T-helper 2 cell treated with Interferon-gamma antibody and Interleukin-4, amounts not matched to agents 5 μg/mL and 100 μg/mL, for 36 hours (primary cell): Measurements from ENCODE around the gene CAPN9.
"Not testable (repeated sequence)": the region's sequence is repeated elsewhere in the genome, so short reads cannot be mapped to it uniquely, and the experiment has no call there.

ENCODE experiments used
- DNase-seq: peaks from one replicate; pipeline ENCODE4 v3.0.0; 2021; ENCODE audit warnings: low spot score
- H3K27ac Mint-ChIP-seq: one replicate; pipeline ENCODE4 v1.8.0; 2021; ENCODE audit warnings: mild to moderate bottlenecking, mixed read lengths
- H3K27me3 Mint-ChIP-seq: one replicate; pipeline ENCODE4 v1.8.0; 2021; ENCODE audit warnings: low read depth, mixed read lengths
- H3K36me3 Mint-ChIP-seq: one replicate; pipeline ENCODE4 v1.8.0; 2021; ENCODE audit warnings: low read depth, mixed read lengths
- H3K4me1 Mint-ChIP-seq: one replicate; pipeline ENCODE4 v1.8.0; 2021; ENCODE audit warnings: low read depth, mixed read lengths
- H3K4me3 Mint-ChIP-seq: one replicate; pipeline ENCODE4 v1.8.0; 2022; ENCODE audit warnings: mild to moderate bottlenecking, moderate library complexity, mixed read lengths
- H3K9me3 Mint-ChIP-seq: one replicate; pipeline ENCODE4 v1.8.0; 2021; ENCODE audit warnings: mixed read lengths

The CAPN9 gene

GRCh38 chr1:230761443-230762167, 14.4 kb downstream of the CAPN9 start:
- Mint-ChIP-seq H3K27me3 (no peaks in the 10 kb centered on the region), H3K36me3 (no peaks in the 10 kb centered on the region), H3K9me3 (no peaks in the 10 kb centered on the region), H3K27ac (no peak overlapping the region), H3K4me1 (no peaks in the 10 kb centered on the region), H3K4me3 (no peak overlapping the region)
- DNase-seq: no peak

- no peaks in the 10 kb centered on the region for H3K4me1 Mint-ChIP-seq
- H3K27me3 Mint-ChIP-seq: no peaks in the 10 kb centered on the region
- no peak overlapping the region for H3K4me3 Mint-ChIP-seq
- H3K9me3 Mint-ChIP-seq: no peaks in the 10 kb centered on the region
- H3K27ac Mint-ChIP-seq: no peak overlapping the region
- DNase-seq: no peak
- H3K36me3 Mint-ChIP-seq: no peaks in the 10 kb centered on the region
Observed at GRCh38 chr1:230763927-230764591, 16.9 kb downstream of the CAPN9 start.

- H3K9me3 Mint-ChIP-seq: no peaks in the 10 kb centered on the region
- H3K36me3 Mint-ChIP-seq: no peaks in the 10 kb centered on the region
- H3K4me3 Mint-ChIP-seq: no peak overlapping the region
- no peaks in the 10 kb centered on the region for H3K27me3 Mint-ChIP-seq
- no peak for DNase-seq
- H3K27ac Mint-ChIP-seq: no peak overlapping the region
- H3K4me1 Mint-ChIP-seq: no peaks in the 10 kb centered on the region
Observed at GRCh38 chr1:230766318-230766717, 19.1 kb downstream of the CAPN9 start.

- not testable (repeated sequence) for H3K9me3 Mint-ChIP-seq, H3K27ac Mint-ChIP-seq, DNase-seq, H3K4me3 Mint-ChIP-seq, H3K27me3 Mint-ChIP-seq, H3K36me3 Mint-ChIP-seq, H3K4me1 Mint-ChIP-seq
Observed at GRCh38 chr1:230767859-230768612, 20.8 kb downstream of the CAPN9 start.

GRCh38 chr1:230768903-230769570, 21.8 kb downstream of the CAPN9 start:
- no peak overlapping the region for H3K4me3 Mint-ChIP-seq
- no peaks in the 10 kb centered on the region for H3K9me3 Mint-ChIP-seq
- no peaks in the 10 kb centered on the region for H3K4me1 Mint-ChIP-seq
- no peak overlapping the region for H3K27ac Mint-ChIP-seq
- no peak for DNase-seq
- no peaks in the 10 kb centered on the region for H3K27me3 Mint-ChIP-seq
- no peaks in the 10 kb centered on the region for H3K36me3 Mint-ChIP-seq

- Mint-ChIP-seq H3K36me3 (no peaks in the 10 kb centered on the region), H3K9me3 (no peaks in the 10 kb centered on the region), H3K27ac (no peak overlapping the region), H3K4me1 (no peaks in the 10 kb centered on the region), H3K4me3 (no peak overlapping the region), H3K27me3 (no peaks in the 10 kb centered on the region)
- DNase-seq: no peak
Observed at GRCh38 chr1:230770317-230770716, 23.1 kb downstream of the CAPN9 start.

GRCh38 chr1:230771773-230772354, 24.7 kb downstream of the CAPN9 start:
- Mint-ChIP-seq H3K27ac (no peak overlapping the region), H3K27me3 (no peaks in the 10 kb centered on the region), H3K36me3 (no peaks in the 10 kb centered on the region), H3K4me1 (no peaks in the 10 kb centered on the region), H3K4me3 (no peak overlapping the region), H3K9me3 (no peaks in the 10 kb centered on the region)
- DNase-seq: no peak

GRCh38 chr1:230772457-230773395, 25.5 kb downstream of the CAPN9 start:
- no peak overlapping the region for H3K4me3 Mint-ChIP-seq
- no peak for DNase-seq
- H3K4me1 Mint-ChIP-seq: no peaks in the 10 kb centered on the region
- no peak overlapping the region for H3K27ac Mint-ChIP-seq
- H3K9me3 Mint-ChIP-seq: no peaks in the 10 kb centered on the region
- no peaks in the 10 kb centered on the region for H3K36me3 Mint-ChIP-seq
- H3K27me3 Mint-ChIP-seq: no peaks in the 10 kb centered on the region

GRCh38 chr1:230773396-230774033, 26.3 kb downstream of the CAPN9 start:
- no peaks in the 10 kb centered on the region for H3K9me3 Mint-ChIP-seq
- DNase-seq: no peak
- no peak overlapping the region for H3K27ac Mint-ChIP-seq
- H3K4me3 Mint-ChIP-seq: no peak overlapping the region
- H3K4me1 Mint-ChIP-seq: no peaks in the 10 kb centered on the region
- H3K36me3 Mint-ChIP-seq: no peaks in the 10 kb centered on the region
- H3K27me3 Mint-ChIP-seq: no peaks in the 10 kb centered on the region

GRCh38 chr1:230778916-230779590, 31.9 kb downstream of the CAPN9 start:
- Mint-ChIP-seq H3K36me3 (no peaks in the 10 kb centered on the region), H3K4me1 (no peaks in the 10 kb centered on the region), H3K27ac (no peak overlapping the region), H3K27me3 (peaks cover 6% of the 10 kb centered on the region), H3K4me3 (no peak overlapping the region), H3K9me3 (no peaks in the 10 kb centered on the region)
- DNase-seq: no peak

- peaks cover 6% of the 10 kb centered on the region for H3K27me3 Mint-ChIP-seq
- no peak overlapping the region for H3K4me3 Mint-ChIP-seq
- H3K36me3 Mint-ChIP-seq: no peaks in the 10 kb centered on the region
- H3K27ac Mint-ChIP-seq: no peak overlapping the region
- DNase-seq: no peak
- no peaks in the 10 kb centered on the region for H3K9me3 Mint-ChIP-seq
- no peaks in the 10 kb centered on the region for H3K4me1 Mint-ChIP-seq
Observed at GRCh38 chr1:230781131-230781530, 33.9 kb downstream of the CAPN9 start.

- Mint-ChIP-seq H3K4me1 (no peaks in the 10 kb centered on the region), H3K9me3 (no peaks in the 10 kb centered on the region), H3K36me3 (no peaks in the 10 kb centered on the region), H3K27ac (no peak overlapping the region), H3K4me3 (no peak overlapping the region), H3K27me3 (peaks cover 6% of the 10 kb centered on the region)
- no peak for DNase-seq
Observed at GRCh38 chr1:230781594-230781993, 34.4 kb downstream of the CAPN9 start.
